HFFc6 (cell line): Measurements from ENCODE around the gene ATP13A1. TPM values are rescaled to one million over a fixed set of nuclear protein-coding genes. Genes with fewer than 3 reads are reported as not detected.

Experiments
- DNase-seq: peaks from one replicate; pipeline ENCODE4 v3.0.0-alpha.2; 2018
- H3K27ac Mint-ChIP-seq: 2 replicates; pipeline ENCODE4 v1.8.0; 2020; ENCODE audit warnings: mild to moderate bottlenecking, mixed read lengths
- H3K27me3 Mint-ChIP-seq: 2 replicates; pipeline ENCODE4 v1.8.0; 2021; ENCODE audit warnings: mild to moderate bottlenecking, moderate library complexity, mixed read lengths; ENCODE audit not compliant: insufficient read depth
- H3K36me3 Mint-ChIP-seq: 2 replicates; pipeline ENCODE4 v1.8.0; 2021; ENCODE audit warnings: low read depth, mixed read lengths
- H3K4me1 Mint-ChIP-seq: 2 replicates; pipeline ENCODE4 v1.8.0; 2020; ENCODE audit warnings: low read depth, mixed read lengths
- H3K4me3 Mint-ChIP-seq: 2 replicates; pipeline ENCODE4 v1.8.0; 2020; ENCODE audit warnings: mild to moderate bottlenecking, moderate library complexity, mixed read lengths
- H3K9me3 Mint-ChIP-seq: 2 replicates; pipeline ENCODE4 v1.8.0; 2020; ENCODE audit warnings: mild to moderate bottlenecking, mixed read lengths
- total RNA-seq, 6 experiments: library from RNA; stranded (reverse); fragmentation: NEBNext Ultra II Directional; extraction: Animal tissue kit (Norgen Biotek cat#: 25700); gene quantifications; 2 replicates in 1 of 6; 3 replicates in 5 of 6; pipeline ENCODE4 v1.2.3, GENCODE V29; 2021
- TF ChIP-seq, protein P1 (sequence below): fragments of 200-600 bp; sonication (generic); IDR thresholded peaks from 2 replicates; pipeline ENCODE4 v1.5.0; 2021; ENCODE audit warnings: antibody characterized with exemption, mild to moderate bottlenecking

The ATP13A1 gene
- total RNA-seq, 6 experiments from 2014 or later = 56.5 to 76.3 (median 61.3) TPM

DNA sequence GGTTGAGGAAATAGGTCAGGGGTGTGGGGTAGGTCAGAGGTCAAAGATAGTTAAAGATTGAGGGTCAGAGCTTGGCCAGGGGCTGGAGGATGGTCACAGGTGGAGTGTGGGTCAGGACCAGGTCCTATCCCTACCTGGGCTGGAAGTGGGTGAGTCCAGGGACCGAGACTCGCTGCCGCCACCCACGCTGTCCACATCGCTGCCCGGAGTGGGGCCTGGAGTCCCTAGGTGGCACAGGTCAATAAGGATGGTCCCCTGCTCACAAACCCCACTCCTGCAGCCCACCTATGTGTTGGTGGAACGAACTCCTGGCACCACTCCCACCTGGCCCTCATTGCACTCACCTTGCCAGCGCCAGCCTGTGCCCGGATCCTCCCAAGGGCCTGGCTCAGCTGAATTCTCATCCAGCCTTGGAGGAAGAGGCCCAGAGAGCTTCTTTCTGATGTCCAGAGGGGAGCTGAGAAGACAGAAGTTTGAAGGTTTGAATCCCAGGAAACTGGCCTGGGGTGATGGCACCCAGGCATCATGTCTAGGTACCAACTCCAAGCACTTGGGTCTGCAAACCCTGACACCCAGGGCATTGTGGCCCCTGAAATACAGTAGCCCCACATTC, 26.8 kb downstream of the ATP13A1 start:
- TF ChIP-seq, protein P1, sequence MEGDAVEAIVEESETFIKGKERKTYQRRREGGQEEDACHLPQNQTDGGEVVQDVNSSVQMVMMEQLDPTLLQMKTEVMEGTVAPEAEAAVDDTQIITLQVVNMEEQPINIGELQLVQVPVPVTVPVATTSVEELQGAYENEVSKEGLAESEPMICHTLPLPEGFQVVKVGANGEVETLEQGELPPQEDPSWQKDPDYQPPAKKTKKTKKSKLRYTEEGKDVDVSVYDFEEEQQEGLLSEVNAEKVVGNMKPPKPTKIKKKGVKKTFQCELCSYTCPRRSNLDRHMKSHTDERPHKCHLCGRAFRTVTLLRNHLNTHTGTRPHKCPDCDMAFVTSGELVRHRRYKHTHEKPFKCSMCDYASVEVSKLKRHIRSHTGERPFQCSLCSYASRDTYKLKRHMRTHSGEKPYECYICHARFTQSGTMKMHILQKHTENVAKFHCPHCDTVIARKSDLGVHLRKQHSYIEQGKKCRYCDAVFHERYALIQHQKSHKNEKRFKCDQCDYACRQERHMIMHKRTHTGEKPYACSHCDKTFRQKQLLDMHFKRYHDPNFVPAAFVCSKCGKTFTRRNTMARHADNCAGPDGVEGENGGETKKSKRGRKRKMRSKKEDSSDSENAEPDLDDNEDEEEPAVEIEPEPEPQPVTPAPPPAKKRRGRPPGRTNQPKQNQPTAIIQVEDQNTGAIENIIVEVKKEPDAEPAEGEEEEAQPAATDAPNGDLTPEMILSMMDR = no peak
- Mint-ChIP-seq H3K9me3 (no peaks in the 10 kb centered on the region), H3K27ac (no peak overlapping the region), H3K27me3 (no peaks in the 10 kb centered on the region), H3K36me3 (peaks cover 30% of the 10 kb centered on the region), H3K4me1 (no peaks in the 10 kb centered on the region), H3K4me3 (no peak overlapping the region)
- no peak for DNase-seq

DNA sequence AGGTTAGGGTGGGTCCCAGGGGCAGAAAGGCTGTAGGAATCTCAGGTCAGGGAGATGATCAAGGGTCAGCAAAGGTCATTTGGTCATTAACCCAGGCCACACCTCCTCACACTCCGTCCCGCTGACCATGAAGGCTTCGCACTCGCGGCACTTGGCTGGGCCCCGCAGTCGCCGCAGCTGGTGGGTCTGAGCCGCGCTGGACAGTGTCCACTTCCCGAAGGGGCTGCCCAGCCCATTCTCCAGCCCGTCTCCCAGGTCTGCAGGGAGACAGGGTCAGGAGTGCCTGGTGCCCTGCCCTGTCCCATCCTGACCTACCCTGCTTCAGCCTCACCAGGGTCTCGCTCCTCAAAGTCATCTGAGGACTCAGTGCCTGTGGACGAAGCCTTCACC, 28.2 kb downstream of the ATP13A1 start:
- TF ChIP-seq, protein P1 = no peak
- Mint-ChIP-seq H3K4me1 (no peaks in the 10 kb centered on the region), H3K4me3 (no peak overlapping the region), H3K9me3 (no peaks in the 10 kb centered on the region), H3K27me3 (no peaks in the 10 kb centered on the region), H3K27ac (no peak overlapping the region), H3K36me3 (peaks cover 30% of the 10 kb centered on the region)
- DNase-seq = no peak

DNA sequence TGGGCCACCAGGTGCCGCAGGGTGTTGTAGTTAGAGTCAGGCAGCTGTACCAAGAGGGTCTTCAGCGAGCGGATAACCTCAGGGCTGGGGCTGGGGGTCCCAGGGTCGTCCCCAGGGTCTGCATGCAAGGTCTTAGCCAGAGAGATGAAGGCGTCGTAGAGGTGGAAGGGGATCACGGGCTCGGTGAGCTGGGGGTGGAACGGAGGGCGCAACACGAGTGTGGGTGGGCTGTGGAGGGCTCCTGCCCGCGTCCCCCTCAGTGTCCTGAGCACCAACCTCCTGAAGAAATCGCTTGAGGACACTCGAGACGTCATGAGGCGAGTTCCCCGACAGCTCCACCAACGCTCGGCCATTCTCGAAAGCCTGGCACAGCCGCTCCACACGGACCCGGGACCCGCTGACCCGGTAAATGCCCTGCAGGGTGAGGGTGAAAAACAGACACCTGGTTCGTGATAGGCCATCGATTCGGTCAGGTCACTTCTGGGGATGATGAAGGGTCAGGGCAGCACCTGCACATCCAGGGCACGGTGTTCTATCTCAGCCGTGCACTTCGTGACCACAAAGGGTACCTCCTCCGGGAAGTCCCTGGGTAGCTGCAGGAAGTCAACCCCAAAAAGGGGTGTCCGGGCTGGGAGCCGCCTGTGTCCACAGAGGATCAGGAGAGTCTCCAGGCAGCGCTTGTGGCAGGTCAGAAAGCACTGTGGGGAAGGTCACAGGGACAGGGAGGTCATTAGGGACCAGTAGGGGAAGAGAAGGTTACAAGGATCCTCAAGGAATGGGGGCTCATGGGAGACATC, 28.8 kb downstream of the ATP13A1 start:
- Mint-ChIP-seq H3K4me1 (no peaks in the 10 kb centered on the region), H3K27ac (no peak overlapping the region), H3K36me3 (peaks cover 30% of the 10 kb centered on the region), H3K4me3 (no peak overlapping the region), H3K9me3 (no peaks in the 10 kb centered on the region), H3K27me3 (no peaks in the 10 kb centered on the region)
- TF ChIP-seq, protein P1 = no peak
- DNase-seq = no peak

DNA sequence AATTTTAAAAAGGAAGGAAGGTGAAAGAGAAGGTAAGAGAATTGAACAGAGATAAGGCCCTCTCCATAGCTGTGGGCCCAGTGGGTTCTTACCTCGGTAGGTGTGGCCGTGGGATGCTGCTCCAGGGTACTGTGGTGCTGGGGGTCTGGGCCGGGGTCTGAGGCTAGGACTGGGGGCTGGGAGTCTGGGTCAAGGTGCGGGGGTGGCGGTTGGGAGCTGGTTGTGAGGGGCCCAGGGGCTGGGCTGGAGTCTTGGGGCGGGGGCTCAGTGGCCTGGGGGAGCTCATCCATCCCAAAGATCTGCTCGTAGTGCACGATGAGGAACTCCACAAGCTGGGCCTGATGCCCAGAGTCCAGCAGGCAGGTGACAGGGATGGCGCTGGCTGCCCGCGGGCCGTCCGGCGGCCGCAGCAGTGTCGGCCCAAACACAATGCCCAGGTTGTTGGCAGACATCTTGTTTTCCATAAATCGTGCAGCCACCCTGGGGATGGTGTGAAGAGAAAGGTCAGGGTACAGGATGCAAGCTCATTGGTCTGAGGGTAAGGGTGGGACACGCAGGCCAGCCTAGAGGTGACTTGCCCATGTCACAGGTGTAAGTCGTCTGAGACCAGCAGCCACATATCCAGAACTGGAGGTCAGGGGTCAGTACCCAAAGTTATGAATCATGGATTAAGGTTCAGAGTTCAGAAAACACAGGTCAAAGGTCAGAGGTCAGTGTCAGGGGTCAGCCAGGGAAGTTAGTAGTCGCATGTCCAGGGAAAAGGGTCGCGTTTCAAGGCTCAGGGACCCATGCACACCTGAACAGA, 29.6 kb downstream of the ATP13A1 start:
- no peak overlapping the region for H3K27ac Mint-ChIP-seq
- H3K36me3 Mint-ChIP-seq = peaks cover 30% of the 10 kb centered on the region
- H3K4me1 Mint-ChIP-seq = no peaks in the 10 kb centered on the region
- TF ChIP-seq, protein P1 = no peak
- H3K27me3 Mint-ChIP-seq = no peaks in the 10 kb centered on the region
- no peaks in the 10 kb centered on the region for H3K9me3 Mint-ChIP-seq
- H3K4me3 Mint-ChIP-seq = no peak overlapping the region
- no peak for DNase-seq

DNA sequence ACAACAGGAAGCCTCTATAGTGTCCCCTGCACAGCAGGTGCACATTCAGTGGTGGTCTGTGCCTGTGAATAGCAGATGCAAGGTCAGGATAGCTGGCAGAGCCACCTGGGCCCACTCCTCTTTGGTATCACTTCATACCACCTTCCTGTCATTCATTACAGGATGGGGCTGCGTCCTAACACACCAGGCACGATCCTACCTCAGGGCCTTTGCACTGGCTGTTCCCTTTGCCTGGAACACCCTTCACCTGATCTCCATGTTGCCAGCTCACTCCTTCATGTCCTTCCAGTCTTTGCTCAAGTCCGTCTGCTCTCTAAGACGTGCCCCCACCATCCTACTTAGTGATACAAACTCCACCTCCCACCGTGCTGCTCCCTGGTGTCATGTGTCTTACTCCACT, 30.8 kb downstream of the ATP13A1 start:
- H3K4me3 Mint-ChIP-seq = no peak overlapping the region
- H3K27ac Mint-ChIP-seq = no peak overlapping the region
- H3K4me1 Mint-ChIP-seq = peaks cover 1% of the 10 kb centered on the region
- TF ChIP-seq, protein P1 = no peak
- H3K36me3 Mint-ChIP-seq = peaks cover 25% of the 10 kb centered on the region
- DNase-seq = no peak
- peaks cover 3% of the 10 kb centered on the region for H3K27me3 Mint-ChIP-seq
- H3K9me3 Mint-ChIP-seq = no peaks in the 10 kb centered on the region
